HG02970 (cell line): ENCODE data around the gene EPHX1.

Experiments
- ATAC-seq: cut with Tn5 transposase; IDR thresholded peaks from one replicate; pipeline ENCODE4 v1.9.1; 2021; ENCODE audit warnings: mild to moderate bottlenecking, moderate library complexity, moderate number of reproducible peaks; ENCODE audit not compliant: unreplicated experiment, low FRiP score

The EPHX1 gene

GRCh38 chr1:225859151-225859550 lies 49.2 kb downstream of the EPHX1 start:
- no peak for ATAC-seq

DNA sequence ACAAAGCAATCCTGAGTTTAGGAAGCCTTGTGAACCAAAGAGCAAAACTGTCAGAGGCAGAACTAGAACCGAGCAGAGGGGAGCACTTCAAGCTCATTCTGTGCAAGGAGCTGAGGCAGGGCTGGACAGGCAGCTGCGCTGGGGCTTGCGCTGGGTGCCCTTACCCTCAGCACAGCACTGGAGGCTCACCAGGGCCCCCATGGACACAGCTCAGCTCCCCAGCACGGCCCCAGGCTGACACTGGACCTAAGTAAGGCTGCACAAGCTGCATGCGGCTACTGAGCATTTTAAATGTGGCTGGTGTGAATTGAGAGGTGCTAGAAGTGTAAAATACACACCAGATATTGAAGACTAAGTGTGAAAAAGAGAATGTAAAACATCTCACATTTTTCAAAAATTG lies 50.2 kb downstream of the EPHX1 start:
- no peak for ATAC-seq

- ATAC-seq, result no peak
Measured at GRCh38 chr1:225860876-225861441, 51.0 kb downstream of the EPHX1 start.

DNA sequence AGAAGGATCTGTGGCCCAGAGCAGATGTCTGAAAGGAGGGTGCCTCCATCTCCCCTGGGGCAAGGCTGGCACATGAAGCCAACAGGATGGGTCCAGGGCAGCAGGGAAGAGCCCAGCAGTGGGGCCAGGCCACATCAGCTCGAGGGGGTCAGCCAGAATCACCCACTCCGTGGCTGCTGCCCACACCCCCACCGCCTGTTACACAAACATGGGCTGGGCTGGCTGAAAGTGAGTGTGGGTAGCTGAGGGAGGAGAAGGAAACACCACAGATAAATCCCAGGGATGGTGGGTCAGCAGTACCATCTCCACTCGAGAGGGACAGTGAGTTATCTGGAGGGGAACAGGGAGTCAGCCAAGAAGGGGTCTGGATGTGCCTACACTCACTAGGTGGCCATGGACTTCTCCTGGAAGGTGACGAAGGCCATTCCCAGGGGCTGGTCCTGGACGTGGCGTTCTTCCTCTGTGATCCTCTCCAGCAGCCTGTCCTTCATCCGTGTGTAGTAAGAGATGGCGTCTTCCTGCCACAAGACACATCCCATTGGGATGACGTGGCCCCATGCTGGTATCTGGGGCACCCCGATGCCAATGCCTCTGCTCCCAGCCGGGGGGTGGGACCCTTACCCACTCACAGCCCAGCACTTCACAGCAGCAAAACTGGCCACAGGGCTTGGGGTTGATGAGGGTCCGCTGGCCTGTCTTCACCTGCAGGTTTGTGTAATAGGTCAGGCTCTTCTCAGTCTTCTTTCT lies 52.1 kb downstream of the EPHX1 start:
- ATAC-seq, result no peak

GRCh38 chr1:225862581-225862950 lies 52.6 kb downstream of the EPHX1 start:
- ATAC-seq, result no peak

DNA sequence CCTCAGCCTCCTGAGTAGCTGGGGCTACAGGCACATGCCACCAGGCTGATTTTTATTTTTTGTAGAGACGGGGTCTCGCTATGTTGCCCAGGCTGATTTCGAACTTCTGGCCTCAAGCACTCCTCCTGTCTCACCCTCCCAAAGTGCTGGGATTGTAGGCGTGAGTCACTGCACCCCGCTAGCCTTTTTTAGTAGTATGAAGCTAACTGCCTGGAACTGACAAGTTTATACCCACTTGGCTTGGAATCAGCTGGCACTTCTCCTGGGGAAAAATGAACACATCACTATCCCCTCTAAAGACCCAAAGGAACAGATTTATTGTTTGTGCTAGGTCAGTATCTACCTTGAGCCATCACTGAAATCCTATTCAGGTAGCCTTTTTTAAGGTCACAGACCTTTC lies 53.2 kb downstream of the EPHX1 start:
- no peak for ATAC-seq

GRCh38 chr1:225865514-225865913 lies 55.6 kb downstream of the EPHX1 start:
- no peak for ATAC-seq

DNA sequence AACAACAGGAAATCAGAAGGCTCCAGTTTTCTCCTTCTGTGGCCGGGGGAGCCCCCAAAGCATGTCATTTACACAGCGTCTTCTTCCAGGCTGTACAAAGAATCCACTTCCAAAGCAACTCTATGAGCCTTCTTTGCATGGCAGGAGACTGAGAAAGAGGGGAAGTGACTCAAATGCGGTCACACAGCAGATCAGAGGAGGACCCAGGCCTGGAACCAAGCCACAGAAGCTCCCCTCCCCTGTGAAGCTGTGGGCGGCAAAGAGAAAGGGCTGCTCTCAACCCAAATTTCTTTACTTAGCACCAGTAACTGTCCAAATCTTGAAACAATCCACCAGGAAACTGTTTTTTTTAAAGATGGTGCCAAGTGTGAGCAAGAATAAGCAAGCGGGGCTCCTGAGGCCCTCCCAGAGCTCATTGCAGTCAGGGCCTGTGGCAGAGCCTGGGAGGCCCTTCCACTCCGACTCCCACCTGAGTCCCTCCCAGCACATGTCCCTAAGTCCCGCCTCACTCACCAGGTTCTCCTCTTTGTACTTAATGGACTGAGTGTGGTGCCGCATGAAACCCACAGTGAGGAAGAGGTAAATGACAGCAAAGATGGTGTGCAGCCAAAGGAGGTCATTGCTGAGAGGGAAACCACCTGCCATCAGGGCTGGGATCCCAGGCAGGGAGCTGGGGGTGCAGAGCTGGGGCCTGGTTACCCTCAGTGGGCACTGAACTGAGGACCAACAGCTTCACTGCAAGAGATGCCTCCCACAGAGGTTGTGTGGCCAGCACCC lies 56.3 kb downstream of the EPHX1 start:
- ATAC-seq, result no peak

DNA sequence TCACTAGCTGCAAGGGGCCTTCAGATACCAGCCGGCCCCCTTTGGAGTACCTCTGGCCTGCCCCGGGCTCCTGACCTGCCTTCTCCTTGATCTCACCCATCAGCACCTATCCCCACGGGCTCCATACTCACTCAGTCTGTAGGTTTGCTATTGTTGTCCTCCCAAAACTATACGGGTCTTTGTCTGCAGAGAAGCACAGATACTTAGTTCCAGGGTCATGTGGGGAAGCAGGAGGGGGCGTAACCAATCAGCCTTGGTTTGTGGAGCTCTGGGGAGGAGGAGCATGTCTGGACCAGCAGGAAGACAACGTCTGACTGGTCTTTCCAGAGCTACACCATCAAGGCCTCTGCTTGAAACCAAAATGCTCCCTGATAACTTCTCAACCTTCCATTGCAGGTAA lies 57.1 kb downstream of the EPHX1 start:
- no peak for ATAC-seq

- no peak for ATAC-seq
Measured at GRCh38 chr1:225868631-225869330, 58.9 kb downstream of the EPHX1 start.

- ATAC-seq, result no peak
Measured at GRCh38 chr1:225870911-225871310, 61.0 kb downstream of the EPHX1 start.

DNA sequence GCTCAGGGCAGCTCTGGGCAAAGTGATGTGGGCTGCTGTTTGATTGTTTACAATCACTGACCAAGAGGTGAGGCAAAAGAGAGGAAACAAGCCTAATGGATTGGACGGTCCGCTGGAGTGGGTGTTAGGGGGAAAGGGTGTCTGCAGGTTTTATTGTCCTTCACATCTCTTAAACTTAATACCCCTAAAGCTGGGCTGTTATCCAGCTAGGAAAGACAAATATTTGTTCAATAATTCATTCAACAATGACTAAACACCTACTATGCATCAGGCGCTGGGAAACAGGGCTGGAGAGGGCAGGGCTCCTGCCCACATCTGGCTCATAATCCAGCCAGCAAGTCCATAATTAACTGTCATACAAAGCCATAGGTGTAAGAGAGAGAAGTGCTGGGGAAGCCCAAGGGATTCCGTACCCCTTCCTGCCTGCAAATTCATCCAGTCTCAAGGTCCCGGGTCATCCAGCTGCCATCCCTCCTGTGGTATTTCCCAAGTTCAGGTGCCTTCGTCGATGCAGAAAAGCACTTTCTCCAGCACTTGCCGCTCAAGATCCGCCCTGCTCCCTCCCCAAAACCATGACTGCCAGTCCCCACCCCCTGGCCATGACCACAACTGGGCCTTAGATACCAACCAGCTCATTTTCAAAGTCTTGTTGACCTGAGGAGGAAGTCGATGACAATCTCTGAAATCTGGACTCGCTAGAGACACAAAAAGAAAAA lies 61.6 kb downstream of the EPHX1 start:
- ATAC-seq, result no peak

DNA sequence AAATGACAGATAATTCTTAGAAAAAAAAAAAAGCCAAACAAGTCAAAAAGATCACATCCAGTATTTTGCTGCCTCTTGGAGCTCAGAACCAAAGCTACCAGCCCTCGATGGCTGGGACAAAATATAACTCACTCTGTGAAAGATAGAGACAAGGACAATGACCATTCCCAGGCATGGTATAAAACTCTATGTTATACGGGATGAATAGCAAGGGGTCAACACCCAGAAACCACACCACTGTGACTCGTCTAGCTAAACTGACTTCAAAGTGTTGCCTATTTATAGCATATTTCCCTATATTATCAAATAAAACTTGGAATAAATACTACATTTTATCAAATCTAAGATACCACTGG lies 62.1 kb downstream of the EPHX1 start:
- ATAC-seq, result no peak

GRCh38 chr1:225873281-225873850 lies 63.4 kb downstream of the EPHX1 start:
- ATAC-seq, result no peak

DNA sequence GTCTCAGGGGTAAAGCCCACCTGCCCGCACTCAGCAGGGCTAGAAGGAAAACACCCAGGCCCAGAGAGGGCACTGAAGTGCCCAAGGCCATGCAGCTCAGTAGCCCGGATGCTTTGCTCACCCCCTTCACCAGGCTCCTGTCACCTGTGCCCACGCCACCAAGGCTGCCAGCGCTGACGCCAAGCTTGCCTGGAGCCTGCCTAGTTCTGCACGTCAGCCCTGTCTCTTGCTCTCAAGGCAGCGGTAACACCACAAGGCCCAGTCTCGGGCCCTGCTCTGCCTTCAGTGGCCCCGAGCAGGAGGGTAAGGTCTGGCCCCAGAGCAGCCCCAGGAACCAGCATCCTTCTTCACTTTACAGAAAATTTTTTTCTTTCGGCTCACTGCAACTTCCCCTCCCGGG lies 64.5 kb downstream of the EPHX1 start:
- ATAC-seq, result no peak

- ATAC-seq, result no peak
Measured at GRCh38 chr1:225875044-225875815, 65.3 kb downstream of the EPHX1 start.

GRCh38 chr1:225876900-225877510 lies 67.1 kb downstream of the EPHX1 start:
- no peak for ATAC-seq

- ATAC-seq, result no peak
Measured at GRCh38 chr1:225877580-225877979, 67.7 kb downstream of the EPHX1 start.

DNA sequence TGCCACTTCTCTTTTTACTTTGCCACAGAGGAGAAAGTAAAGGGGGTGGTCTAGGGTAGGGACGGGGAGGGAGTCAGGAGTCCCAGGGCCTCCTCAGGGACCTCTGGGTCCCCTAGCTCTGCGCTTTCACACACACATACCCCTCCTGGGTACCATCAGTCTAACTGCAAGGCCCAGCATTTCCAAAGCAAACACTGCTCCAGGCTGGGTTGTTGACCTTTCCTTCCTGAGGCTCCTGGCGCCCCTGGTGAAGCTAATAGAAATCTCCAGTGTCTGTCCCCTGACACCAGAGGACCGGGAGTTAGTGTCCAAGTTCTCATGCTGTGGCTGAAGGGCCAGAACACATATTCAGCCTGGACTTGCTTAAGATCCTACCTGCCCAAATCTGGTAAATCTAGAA lies 68.4 kb downstream of the EPHX1 start:
- no peak for ATAC-seq
